Measurements from ENCODE around the gene PPP1R1A. TPM values are rescaled to one million over a fixed set of nuclear protein-coding genes. Genes with fewer than 3 reads are reported as not detected.
A peak's percentile ranks its signal among the peaks of the same experiment; 100 is the strongest.

PPP1R1A gene
- total RNA-seq, 1 donor from 2014 or later = 10.8 TPM

- H3K36me3 ChIP-seq = no peaks in the 10 kb centered on the region
- no peak overlapping the region for H3K27ac ChIP-seq
- H3K9me3 ChIP-seq = no peaks in the 10 kb centered on the region
- no peak for TF ChIP-seq CTCF (IDR thresholded peaks at IDR 0.05)
- no peaks in the 10 kb centered on the region for H3K4me1 ChIP-seq
- intact Hi-C loops (cut with DNase I) = no loop called here
- no peak overlapping the region for H3K4me3 ChIP-seq
- no peak for DNase-seq (ENCODE audit: extremely low spot score in 2 of 2)
- no peaks in the 10 kb centered on the region for H3K27me3 ChIP-seq
These were observed 16.0 kb upstream of the PPP1R1A start for GRCh38 chr12:54604436-54604835.

GRCh38 chr12:54603872-54604271, 15.4 kb upstream of the PPP1R1A start:
- H3K4me3 ChIP-seq = no peak overlapping the region
- no peaks in the 10 kb centered on the region for H3K36me3 ChIP-seq
- no peaks in the 10 kb centered on the region for H3K9me3 ChIP-seq
- no peak overlapping the region for H3K27ac ChIP-seq
- DNase-seq (ENCODE audit: extremely low spot score in 2 of 2) = no peak
- intact Hi-C loops (cut with DNase I) = no loop called here
- H3K4me1 ChIP-seq = no peaks in the 10 kb centered on the region
- no peak for TF ChIP-seq POLR2A (IDR thresholded peaks at IDR 0.05)
- no peak for TF ChIP-seq CTCF (IDR thresholded peaks at IDR 0.05)
- TF ChIP-seq POLR2AphosphoS5 (IDR thresholded peaks at IDR 0.05; ENCODE audit: insufficient read depth in 1 of 2, low read depth in 1 of 2) = no peak
- H3K27me3 ChIP-seq = no peaks in the 10 kb centered on the region

DNA sequence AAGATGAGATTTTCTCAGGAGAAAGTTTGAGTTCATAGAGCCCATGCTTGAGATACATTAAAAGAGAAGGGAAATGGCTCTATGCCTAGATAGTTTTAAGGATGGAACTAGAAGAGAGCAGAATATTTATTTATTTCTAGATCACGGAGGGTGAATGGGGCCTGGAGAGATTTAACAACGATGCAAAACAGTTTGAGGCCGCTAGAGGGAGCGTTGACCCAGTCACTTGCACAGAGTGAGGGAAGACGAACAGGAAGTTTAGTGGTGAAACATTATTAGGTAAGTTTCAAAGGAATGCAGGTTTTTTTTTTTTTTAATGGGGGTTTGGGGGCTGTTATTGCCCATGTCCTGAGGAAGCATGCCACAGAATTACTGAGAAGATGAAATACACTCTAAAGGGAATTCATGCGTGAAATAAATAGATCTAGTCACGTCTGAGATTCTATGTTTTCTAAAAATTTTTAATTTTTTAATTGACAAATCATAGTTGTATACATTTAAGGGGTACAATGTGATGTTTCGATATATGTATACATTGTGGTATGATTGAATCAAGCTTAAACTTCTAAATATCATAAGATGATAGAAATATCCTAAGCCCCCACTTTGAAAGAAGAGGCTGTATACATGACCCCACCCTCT, 14.8 kb upstream of the PPP1R1A start:
- intact Hi-C loops (cut with DNase I) = no loop called here

GRCh38 chr12:54602661-54603060, 14.2 kb upstream of the PPP1R1A start:
- H3K27ac ChIP-seq = no peak overlapping the region
- intact Hi-C loops (cut with DNase I) = no loop called here
- no peak for DNase-seq (ENCODE audit: extremely low spot score in 2 of 2)
- H3K4me1 ChIP-seq = no peaks in the 10 kb centered on the region
- H3K4me3 ChIP-seq = no peak overlapping the region
- TF ChIP-seq POLR2AphosphoS5 (IDR thresholded peaks at IDR 0.05; ENCODE audit: insufficient read depth in 1 of 2, low read depth in 1 of 2) (no peak), POLR2A (IDR thresholded peaks at IDR 0.05) (no peak), CTCF (IDR thresholded peaks at IDR 0.05) (no peak)
- no peaks in the 10 kb centered on the region for H3K27me3 ChIP-seq
- H3K36me3 ChIP-seq = no peaks in the 10 kb centered on the region
- no peaks in the 10 kb centered on the region for H3K9me3 ChIP-seq

More for the DNA sequence above, 14.8 kb upstream of the PPP1R1A start:
- H3K27ac ChIP-seq = no peak overlapping the region
- no peaks in the 10 kb centered on the region for H3K4me1 ChIP-seq
- H3K4me3 ChIP-seq = no peak overlapping the region
- no peak for DNase-seq (ENCODE audit: extremely low spot score in 2 of 2)
- peak; percentile 44 to 52 (median 48) for TF ChIP-seq CTCF (IDR thresholded peaks at IDR 0.05)
- no peak for TF ChIP-seq POLR2AphosphoS5 (IDR thresholded peaks at IDR 0.05; ENCODE audit: insufficient read depth in 1 of 2, low read depth in 1 of 2)
- no peaks in the 10 kb centered on the region for H3K36me3 ChIP-seq
- no peaks in the 10 kb centered on the region for H3K9me3 ChIP-seq
- no peaks in the 10 kb centered on the region for H3K27me3 ChIP-seq

DNA sequence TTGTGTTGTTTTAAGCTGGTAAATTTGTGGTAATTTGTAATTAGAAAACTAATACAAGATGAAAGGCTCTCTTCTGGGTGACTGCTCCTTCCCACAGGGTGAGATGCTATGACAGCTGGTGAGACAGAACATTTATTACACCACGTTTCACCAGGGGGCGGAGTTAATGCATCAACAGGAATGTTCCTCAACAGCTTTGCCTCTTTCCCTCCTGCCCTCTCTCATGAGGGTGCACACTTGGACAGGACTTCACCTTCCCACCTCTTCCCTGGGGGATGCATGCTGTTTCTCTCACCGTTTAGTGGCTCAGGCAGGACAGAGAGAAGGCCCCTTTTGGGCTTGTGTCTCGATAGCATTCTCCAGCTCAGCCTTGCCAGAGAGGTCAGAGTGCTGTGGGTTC, 13.4 kb upstream of the PPP1R1A start:
- no peak overlapping the region for H3K4me3 ChIP-seq
- no peaks in the 10 kb centered on the region for H3K27me3 ChIP-seq
- intact Hi-C loops (cut with DNase I) = no loop called here
- no peaks in the 10 kb centered on the region for H3K36me3 ChIP-seq
- TF ChIP-seq POLR2A (IDR thresholded peaks at IDR 0.05) (no peak), CTCF (IDR thresholded peaks at IDR 0.05) (no peak), POLR2AphosphoS5 (IDR thresholded peaks at IDR 0.05; ENCODE audit: insufficient read depth in 1 of 2, low read depth in 1 of 2) (no peak)
- H3K4me1 ChIP-seq = no peaks in the 10 kb centered on the region
- no peaks in the 10 kb centered on the region for H3K9me3 ChIP-seq
- no peak overlapping the region for H3K27ac ChIP-seq
- DNase-seq (ENCODE audit: extremely low spot score in 2 of 2) = no peak
